GM12891 (cell line): ENCODE data around the gene TAS2R39.

Experiments used
- POLR2A ChIP-seq: IDR thresholded peaks from 2 replicates; pipeline ENCODE4 v1.6.1; 2011; ENCODE audit warnings: low read depth, low read length, control low read depth
- POLR2AphosphoS5 ChIP-seq: IDR thresholded peaks from 2 replicates; pipeline ENCODE4 v1.6.1; 2011; ENCODE audit warnings: low read depth, low read length, control low read depth
- SPI1 ChIP-seq: IDR thresholded peaks from 2 replicates; pipeline ENCODE4 v1.6.1; 2011; ENCODE audit warnings: low read depth, low read length, control low read depth
- TAF1 ChIP-seq: IDR thresholded peaks from 2 replicates; pipeline ENCODE4 v1.6.1; 2011; ENCODE audit warnings: low read depth, low read length, control low read depth

- TF ChIP-seq POLR2A (no peak), TAF1 (no peak), POLR2AphosphoS5 (no peak), SPI1 (no peak)
Observed at GRCh38 chr7:143216151-143216550, 32.9 kb downstream of the TAS2R39 start.
